ENCODE data around the gene SULF2. TPM values are rescaled to one million over a fixed set of nuclear protein-coding genes. Genes with fewer than 3 reads are reported as not detected.

SULF2 gene
- total and polyA plus RNA-seq, 9 of the 15 experiments (the other 6 are each of a cell fraction or from before 2014, with no cell fraction given), result 0.33 TPM; not detected in 8

GRCh38 chr20:47645632-47646031 lies 139.6 kb downstream of the SULF2 start:
- FAIRE-seq, result no peak
- no peak overlapping the region for H3K27ac ChIP-seq (ENCODE audit: extremely low read depth, low read depth, low read length)
- no peaks in the 10 kb centered on the region for H3K4me1 ChIP-seq (replicated peaks in 1 of 2; ENCODE audit: control insufficient read depth in 2 of 2, insufficient read depth in 2 of 2, low read length in 2 of 2)
- no peaks in the 10 kb centered on the region for H3K9me3 ChIP-seq (replicated peaks; ENCODE audit: control insufficient read depth, insufficient read depth, low read depth, low read length)
- intact Hi-C loops (cut with micrococcal nuclease) (no loop called here), in situ Hi-C loops (cut with MboI) (no loop called here)
- no peaks in the 10 kb centered on the region for H3K79me2 ChIP-seq (ENCODE audit: control insufficient read depth, insufficient read depth, low read length)
- DNase-seq (ENCODE audit: extremely low read depth in 1 of 4, low spot score in 3 of 4), result no peak
- H3K9me1 ChIP-seq (ENCODE audit: control insufficient read depth, insufficient read depth, low read length), result no peaks in the 10 kb centered on the region
- peak in 1 of 3 experiments; percentile 87; a peak in 1 of 6 replicates for TF ChIP-seq ZBTB11 (CRISPR knock-in tag; IDR thresholded peaks at IDR 0.05)
- peak; percentile 73 for TF ChIP-seq RFX1 (IDR thresholded peaks at IDR 0.05)
- TF ChIP-seq ZNF644 (tag; IDR thresholded peaks at IDR 0.05; ENCODE audit: low read depth), result no peak
- no peak overlapping the region for H2AFZ ChIP-seq (ENCODE audit: low read depth, low read length)
- no TSS peak for BruUV-seq (replicated peaks)
- no peak for ATAC-seq
- H3K9ac ChIP-seq (ENCODE audit: insufficient read depth in 1 of 2, low read depth in 2 of 2, low read length in 2 of 2), result no peak overlapping the region
- H3K4me3 ChIP-seq, result no peak overlapping the region
- no peaks in the 10 kb centered on the region for H3K27me3 ChIP-seq (ENCODE audit: control insufficient read depth in 2 of 2, insufficient read depth in 2 of 2, low read length in 2 of 2)
- CTCF ChIA-PET (ENCODE audit: low intra/inter-chr PET ratio), result no interaction called here
- 59% methylated on average over 2 of the region's 2 CpGs for WGBS (ENCODE audit: insufficient coverage, low coverage, missing lambda C conversion rate)
- no peaks in the 10 kb centered on the region; the same call in 1 of the 2 replicates for H4K20me1 ChIP-seq (replicated peaks; ENCODE audit: control insufficient read depth, insufficient read depth, low read length)
- no peak overlapping the region for H3K4me2 ChIP-seq (ENCODE audit: insufficient read depth, low read length)
- POLR2A ChIA-PET, result no interaction called here
- H3K36me3 ChIP-seq (ENCODE audit: control insufficient read depth, insufficient read depth, low read length), result peaks cover 59% of the 10 kb centered on the region
